ENCODE data around the gene STX16.

The STX16 gene

GRCh38 chr20:58711266-58712051 is 60.4 kb downstream of the STX16 start:
- DNase-seq (ENCODE audit: low spot score), result no peak

- DNase-seq (ENCODE audit: low spot score), result no peak
These were observed 61.2 kb downstream of the STX16 start for GRCh38 chr20:58712151-58712791.

- DNase-seq (ENCODE audit: low spot score), result no peak
These were observed 62.0 kb downstream of the STX16 start for GRCh38 chr20:58712806-58713731.

GRCh38 chr20:58713801-58714339 is 62.8 kb downstream of the STX16 start:
- no peak for DNase-seq (ENCODE audit: low spot score)

GRCh38 chr20:58714340-58714922 is 63.3 kb downstream of the STX16 start:
- DNase-seq (ENCODE audit: low spot score), result no peak

GRCh38 chr20:58714923-58715351 is 63.9 kb downstream of the STX16 start:
- DNase-seq (ENCODE audit: low spot score), result no peak

GRCh38 chr20:58715391-58715800 is 64.3 kb downstream of the STX16 start:
- DNase-seq (ENCODE audit: low spot score), result no peak

- DNase-seq (ENCODE audit: low spot score), result no peak
These were observed 64.9 kb downstream of the STX16 start for GRCh38 chr20:58715801-58716475.

GRCh38 chr20:58716476-58717277 is 65.6 kb downstream of the STX16 start:
- DNase-seq (ENCODE audit: low spot score), result no peak

- DNase-seq (ENCODE audit: low spot score), result no peak
These were observed 66.4 kb downstream of the STX16 start for GRCh38 chr20:58717278-58718091.

- DNase-seq (ENCODE audit: low spot score), result no peak
These were observed 67.1 kb downstream of the STX16 start for GRCh38 chr20:58718121-58718563.

- no peak for DNase-seq (ENCODE audit: low spot score)
These were observed 67.6 kb downstream of the STX16 start for GRCh38 chr20:58718729-58719128.

- DNase-seq (ENCODE audit: low spot score), result no peak
These were observed 68.2 kb downstream of the STX16 start for GRCh38 chr20:58719258-58719657.

GRCh38 chr20:58719971-58720371 is 68.9 kb downstream of the STX16 start:
- DNase-seq (ENCODE audit: low spot score), result no peak

- no peak for DNase-seq (ENCODE audit: low spot score)
These were observed 69.8 kb downstream of the STX16 start for GRCh38 chr20:58720890-58721289.

- DNase-seq (ENCODE audit: low spot score), result no peak
These were observed 71.1 kb downstream of the STX16 start for GRCh38 chr20:58721951-58722778.

GRCh38 chr20:58722877-58723627 is 72.0 kb downstream of the STX16 start:
- no peak for DNase-seq (ENCODE audit: low spot score)

GRCh38 chr20:58723628-58723984 is 72.5 kb downstream of the STX16 start:
- DNase-seq (ENCODE audit: low spot score), result no peak

All from CD4-positive, alpha-beta T cell treated with Interleukin-6 at 100 ng/mL for 8 hours (primary cell).